SK-N-MC (cell line): ENCODE results near the gene RGL1.

Experiments
- EZH2 ChIP-seq: fragments of 200-600 bp; sonication (generic); IDR thresholded peaks from one replicate; pipeline ENCODE4 v1.6.1; 2017; ENCODE audit warnings: antibody characterized with exemption
- POLR2AphosphoS5 ChIP-seq: IDR thresholded peaks from 2 replicates; pipeline ENCODE4 v1.6.1; 2012; ENCODE audit warnings: mild to moderate bottlenecking, low read depth, low read length, borderline replicate concordance

DNA sequence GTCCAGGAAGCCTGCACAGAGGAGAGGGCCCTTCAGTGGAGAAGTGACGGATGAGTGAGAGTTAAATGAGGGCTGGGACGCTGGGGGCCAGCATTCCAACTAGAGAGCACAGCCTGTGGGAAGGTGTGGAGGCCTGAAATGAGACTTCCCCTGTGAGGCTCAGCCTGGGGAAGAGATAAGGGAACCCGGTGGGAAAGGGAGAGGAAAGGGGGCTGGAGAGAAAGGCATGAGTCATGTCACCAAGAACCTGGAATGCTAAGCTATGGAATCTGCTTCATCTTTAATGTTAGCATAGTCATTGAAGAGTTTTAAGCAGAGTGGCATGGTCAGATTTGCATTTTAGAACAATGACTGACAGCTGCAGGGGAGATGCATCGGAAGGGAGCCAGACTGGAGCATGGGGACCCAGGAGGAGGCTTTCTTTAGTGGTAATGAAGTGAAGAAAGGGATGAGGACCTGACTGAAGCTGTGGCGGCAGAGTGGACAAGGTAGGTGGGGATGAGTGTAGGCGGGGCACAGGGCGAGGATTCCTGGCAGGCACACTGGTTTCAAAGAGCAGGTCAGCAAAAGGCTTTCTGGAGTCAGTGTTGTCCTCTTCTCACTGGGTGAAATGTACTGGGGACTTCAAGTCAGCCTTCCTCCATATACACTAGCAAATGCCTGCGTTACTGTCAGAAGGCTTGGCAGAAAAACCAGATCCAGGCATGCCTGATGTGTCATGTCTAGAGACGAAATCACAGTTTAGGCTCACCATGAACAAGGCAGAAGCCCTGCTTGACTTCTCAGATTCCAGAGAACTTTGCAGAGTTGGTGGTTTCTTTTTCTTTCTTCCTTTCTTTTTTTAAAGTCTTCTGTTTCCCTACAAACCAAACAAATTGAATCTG, 8.0 kb downstream of the RGL1 start:
- TF ChIP-seq POLR2AphosphoS5 (no peak), EZH2 (no peak)
